ENCODE measurements around the gene PCSK4. TPM values are rescaled to one million over a fixed set of nuclear protein-coding genes. Genes with fewer than 3 reads are reported as not detected.
"Not testable (repeated sequence)": the region's sequence is repeated elsewhere in the genome, so short reads cannot be mapped to it uniquely, and the experiment has no call there.

The PCSK4 gene
- polyA plus RNA-seq, 4 donors = 2.1 to 9.8 (median 5.2) TPM

DNA sequence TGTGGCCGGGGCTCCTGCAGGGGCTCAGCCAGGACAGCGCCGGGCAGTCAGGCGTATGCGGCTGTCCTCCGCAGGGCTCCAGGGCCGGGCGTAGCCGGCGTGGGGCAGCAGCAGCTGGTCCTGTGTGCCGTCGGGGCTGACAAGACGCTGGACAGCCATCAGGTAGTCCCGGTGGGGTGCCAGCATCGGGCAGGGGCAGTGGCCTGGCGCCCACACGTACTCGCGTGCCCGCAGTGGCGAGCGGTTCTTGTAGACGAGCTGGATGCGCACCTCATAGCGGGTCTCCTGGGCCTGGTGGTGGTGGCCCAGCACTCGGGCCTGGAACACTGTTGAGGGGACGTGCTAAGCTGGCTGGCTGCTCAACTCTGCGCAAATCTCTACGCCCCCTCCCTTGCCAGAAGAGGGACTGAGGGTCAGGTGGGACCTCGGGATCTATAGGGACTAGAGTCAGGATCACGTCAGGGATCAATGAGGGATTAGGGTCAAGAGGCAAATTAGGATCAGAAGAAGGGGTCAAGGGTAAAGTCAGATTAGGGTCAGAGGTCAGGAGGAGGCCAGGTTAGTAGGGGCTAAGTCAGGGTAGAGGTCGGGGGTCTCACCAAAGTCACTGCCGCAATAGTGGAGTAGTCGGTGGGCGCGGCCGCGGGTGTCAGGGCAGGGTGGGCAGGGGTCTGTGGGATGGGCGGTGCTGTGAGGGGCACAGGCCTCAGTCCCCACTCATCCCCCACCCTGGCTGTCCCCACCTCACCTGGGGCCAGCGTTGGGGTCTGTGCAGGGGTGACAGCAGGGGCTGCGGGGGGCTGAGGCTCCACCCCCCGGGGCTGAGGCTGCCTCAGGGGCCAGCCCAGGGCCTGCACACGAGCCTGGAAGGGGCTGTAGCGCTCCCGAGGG is 16.1 kb upstream of the PCSK4 start:
- no peak for DNase-seq (ENCODE audit: low read depth in 4 of 4, low spot score in 3 of 4)

DNA sequence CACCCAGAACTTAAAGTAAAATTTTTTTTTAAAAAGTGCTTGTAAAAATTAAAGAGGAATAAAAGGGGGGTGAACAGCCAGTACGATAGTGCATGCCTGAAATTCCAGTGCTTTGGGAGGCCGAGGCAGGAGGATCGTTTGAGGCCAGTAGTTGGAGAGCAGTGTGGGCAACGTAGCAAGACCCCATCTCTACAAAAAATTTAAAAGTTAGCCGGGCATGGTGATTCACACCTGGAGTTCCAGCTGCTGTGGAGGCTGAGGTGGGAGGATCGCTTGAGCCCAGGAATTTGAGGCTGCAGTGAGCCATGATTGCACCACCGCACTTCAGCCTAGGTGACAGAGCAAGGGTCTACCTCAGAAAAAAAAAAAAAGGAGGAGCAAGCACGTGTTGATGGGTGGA is 14.9 kb upstream of the PCSK4 start:
- no peak for DNase-seq (ENCODE audit: low read depth in 4 of 4, low spot score in 3 of 4)

DNA sequence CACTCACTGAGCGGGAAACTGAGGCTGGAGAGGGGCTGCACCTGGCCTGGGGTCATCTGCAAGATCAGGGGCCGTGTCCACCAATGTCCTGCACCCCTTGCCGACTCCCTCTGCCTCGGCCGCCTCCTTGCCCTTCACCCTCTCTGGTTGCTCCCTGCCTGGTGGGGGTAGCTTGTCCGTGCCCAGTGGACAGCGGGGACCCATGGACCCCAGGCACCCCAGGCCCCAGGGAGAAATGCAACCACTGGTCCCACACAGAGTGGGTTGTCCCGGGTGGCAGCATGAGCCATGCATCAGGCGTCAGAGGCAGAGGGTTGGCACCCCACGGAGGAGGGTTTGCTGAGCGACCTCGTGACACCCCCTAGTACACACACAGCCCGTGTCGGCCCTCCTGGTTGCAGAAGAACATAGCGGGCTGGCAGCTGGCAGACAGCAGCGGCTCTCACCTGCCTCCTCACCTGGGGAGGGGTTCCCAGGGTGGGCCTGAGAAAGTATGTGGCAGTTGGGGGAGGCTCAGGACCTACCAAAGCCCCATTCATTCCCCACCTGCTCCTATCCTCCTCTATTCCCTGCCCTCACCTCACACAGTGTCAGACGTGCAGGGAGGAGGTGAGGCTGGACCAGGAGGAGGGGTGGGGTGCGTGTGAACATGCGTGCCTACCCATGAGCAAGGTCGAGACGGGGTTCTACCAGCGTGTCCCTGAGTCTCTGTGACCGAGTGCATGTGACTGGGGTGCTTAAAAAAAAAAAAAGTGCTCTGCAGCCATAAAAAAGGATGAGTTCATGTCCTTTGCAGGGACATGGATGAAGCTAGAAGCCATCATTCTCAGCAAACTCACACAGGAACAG is 14.0 kb upstream of the PCSK4 start:
- DNase-seq (ENCODE audit: low read depth in 4 of 4, low spot score in 3 of 4) = no peak

DNA sequence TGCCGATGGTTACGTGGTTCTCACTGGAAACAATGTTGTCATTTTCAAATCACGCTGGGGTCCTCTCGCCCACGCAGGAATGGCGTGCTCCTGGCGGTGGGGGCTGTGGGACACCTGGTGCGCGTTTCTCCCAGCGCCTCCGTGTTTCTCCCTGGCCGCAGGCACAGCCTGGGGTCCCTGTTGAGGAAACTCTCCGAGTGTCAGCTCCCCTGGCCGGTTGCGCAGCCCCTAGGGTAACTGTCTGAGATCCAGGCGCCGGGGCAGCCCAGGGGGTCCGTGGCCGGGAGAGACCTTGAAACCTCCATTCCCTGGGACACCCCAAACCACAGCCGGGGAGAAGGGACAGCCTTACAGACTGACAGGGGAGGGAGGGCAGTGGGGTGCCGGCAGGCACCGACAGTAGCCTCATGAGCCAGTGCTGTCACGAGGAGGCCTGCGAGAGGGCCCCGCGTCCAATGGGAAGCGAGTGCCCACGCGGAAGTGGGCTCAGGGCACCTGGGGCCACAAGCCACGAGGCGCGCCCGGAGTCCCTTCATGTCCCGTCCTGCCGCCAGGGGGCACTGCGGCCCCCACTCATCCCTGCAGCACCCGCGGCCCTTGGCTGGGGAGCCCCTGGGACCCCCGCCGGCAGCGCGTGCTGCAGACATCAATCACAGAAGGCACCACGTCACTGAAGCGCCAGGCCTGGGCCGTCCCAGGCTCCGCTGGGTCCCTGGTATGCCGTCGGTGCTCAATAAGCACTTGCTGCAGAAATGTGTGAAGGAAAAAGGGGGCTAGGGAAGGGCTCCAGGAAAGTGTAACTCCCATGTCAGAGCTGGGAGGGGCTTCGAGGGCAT is 13.2 kb upstream of the PCSK4 start:
- DNase-seq (ENCODE audit: low read depth in 4 of 4, low spot score in 3 of 4) = no peak

DNA sequence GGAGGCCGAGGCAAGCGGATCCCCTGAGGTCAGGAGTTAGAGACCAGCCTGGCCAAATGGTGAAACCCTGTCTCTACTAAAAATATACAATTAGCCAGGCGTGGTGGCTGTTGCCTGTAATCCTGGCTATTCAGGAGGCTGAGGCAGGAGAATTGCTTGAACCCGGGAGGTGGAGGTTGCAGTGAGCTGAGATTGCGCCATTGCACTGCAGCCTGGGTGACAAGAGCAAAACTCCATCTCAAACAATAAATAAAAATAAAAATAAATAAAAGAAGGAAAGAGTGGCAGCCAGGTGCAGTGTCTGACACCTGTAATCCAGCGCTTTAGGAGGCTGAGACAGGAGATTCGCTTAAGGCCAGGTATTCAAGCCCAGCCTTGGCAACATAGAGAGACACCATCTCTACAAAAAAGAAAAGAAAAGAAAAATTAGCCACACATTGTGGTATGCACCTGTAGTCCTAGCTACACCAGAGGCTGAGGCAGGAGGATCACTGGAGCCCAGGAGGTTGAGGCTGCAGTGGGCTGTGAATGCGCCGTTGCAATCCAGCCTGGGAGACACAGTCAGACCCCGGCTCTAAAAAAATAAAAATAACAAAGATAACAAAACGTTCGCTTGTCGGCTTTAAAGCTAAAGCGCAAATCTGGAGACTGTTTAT is 12.4 kb upstream of the PCSK4 start:
- DNase-seq (ENCODE audit: low read depth in 4 of 4, low spot score in 3 of 4) = no peak

DNA sequence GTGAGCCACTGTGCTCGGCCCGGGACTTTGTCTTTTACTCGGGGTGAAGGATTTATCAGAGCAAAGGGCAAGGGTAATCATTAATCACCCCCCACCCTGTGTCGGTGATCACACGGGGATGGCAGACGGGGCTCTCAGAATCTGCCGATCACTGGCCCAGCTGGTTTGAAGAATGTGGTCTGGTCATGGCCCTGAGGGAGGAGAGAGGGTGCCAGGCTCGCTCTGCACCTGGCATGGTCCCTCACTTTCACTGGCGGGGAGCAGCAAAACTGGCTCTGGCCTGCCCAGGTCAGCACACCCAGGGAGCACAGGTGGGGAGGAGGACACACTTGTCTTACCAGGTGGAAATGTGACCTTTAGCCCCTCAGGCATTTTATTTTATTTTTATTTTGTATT is 11.0 kb upstream of the PCSK4 start:
- DNase-seq (ENCODE audit: low read depth in 4 of 4, low spot score in 3 of 4) = no peak

DNA sequence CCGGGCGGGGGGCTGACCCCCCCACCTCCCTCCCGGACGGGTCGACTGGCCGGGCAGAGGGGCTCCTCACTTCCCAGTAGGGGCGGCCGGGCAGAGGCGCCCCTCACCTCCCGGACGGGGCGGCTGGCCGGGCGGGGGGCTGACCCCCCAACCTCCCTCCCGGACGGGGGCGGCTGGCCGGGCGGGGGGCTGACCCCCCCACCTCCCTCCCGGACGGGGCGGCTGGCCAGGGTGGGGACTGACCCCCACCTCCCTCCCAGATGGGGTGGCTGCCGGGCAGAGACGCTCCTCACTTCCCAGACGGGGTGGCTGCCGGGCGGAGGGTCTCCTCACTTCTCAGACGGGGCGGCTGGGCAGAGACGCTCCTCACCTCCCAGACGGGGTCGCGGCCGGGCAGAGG is 9.1 kb upstream of the PCSK4 start:
- not testable (repeated sequence) for DNase-seq (ENCODE audit: low read depth in 4 of 4, low spot score in 3 of 4)

DNA sequence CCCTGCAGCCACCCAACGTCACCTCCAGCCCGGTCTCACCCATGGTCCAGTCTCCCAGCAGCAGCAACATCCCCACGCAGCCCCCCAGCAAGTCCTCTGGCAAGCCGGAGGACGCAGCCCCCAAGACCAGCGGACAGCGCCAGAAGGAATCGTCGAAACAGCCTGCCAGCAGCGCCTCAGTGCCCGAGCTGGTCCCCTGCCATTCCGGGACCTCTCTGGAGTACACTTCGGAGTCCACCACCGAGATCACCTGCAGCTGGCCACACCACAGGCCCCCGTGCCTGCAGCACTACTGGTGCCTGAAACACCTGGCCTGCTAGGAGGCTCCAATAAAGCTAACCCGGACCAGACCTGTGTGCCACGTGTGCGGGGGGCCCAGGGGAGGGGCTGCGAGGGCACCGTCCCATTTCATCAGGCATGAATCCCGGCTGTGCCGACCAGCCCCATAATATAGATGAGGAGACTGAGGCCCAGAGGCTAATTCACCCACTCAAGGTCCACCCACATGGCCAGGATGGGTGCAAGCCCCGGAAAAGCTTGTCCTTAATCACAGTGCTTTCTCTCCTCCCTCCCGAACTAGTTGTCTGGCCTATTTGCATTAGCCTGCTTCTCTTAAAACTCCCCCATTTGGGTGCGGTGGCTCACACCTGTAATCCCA is 7.6 kb upstream of the PCSK4 start:
- no peak for DNase-seq (ENCODE audit: low read depth in 4 of 4, low spot score in 3 of 4)

DNA sequence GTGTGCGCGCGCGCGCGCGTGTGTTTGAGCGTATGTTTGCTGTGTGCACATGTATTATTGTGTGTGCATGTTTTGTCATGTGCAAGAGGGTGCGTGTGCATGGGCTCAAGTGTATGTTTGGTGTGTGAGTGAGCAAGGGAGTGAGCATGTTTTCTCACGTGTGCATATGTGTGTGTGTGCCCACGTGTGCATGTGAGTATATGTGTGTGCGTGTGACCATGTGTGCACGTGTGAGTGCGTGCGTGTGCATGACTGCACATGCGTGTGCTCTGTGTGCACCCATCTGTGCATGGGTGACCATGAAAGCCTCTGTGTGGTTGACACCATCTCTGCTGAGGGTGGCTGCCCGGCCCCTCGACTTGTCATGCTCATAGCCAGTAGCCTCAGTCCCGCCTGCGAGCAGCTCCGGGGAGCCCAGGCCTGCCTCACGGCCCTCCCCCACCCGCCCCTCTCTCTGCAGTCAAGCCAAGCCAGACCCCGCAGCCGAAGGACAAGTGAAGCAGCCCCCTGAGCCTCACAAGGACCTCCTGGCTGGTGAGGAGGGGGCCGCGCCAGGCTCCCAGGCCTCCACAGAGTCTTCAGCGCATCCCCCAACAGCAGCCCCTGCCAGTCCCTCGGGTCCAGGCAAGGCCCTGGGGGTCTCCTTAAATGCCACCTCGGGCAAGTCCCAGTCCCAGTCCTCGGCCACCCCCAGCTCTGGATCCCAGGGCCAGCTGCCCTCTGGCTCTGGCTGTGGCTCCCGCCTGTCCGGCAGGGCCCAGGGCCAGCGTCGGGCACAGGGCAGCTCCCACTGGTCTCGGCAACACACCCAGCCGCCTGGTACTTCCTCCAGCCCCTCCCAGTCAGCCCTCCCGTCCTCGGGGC is 6.8 kb upstream of the PCSK4 start:
- no peak for DNase-seq (ENCODE audit: low read depth in 4 of 4, low spot score in 3 of 4)

DNA sequence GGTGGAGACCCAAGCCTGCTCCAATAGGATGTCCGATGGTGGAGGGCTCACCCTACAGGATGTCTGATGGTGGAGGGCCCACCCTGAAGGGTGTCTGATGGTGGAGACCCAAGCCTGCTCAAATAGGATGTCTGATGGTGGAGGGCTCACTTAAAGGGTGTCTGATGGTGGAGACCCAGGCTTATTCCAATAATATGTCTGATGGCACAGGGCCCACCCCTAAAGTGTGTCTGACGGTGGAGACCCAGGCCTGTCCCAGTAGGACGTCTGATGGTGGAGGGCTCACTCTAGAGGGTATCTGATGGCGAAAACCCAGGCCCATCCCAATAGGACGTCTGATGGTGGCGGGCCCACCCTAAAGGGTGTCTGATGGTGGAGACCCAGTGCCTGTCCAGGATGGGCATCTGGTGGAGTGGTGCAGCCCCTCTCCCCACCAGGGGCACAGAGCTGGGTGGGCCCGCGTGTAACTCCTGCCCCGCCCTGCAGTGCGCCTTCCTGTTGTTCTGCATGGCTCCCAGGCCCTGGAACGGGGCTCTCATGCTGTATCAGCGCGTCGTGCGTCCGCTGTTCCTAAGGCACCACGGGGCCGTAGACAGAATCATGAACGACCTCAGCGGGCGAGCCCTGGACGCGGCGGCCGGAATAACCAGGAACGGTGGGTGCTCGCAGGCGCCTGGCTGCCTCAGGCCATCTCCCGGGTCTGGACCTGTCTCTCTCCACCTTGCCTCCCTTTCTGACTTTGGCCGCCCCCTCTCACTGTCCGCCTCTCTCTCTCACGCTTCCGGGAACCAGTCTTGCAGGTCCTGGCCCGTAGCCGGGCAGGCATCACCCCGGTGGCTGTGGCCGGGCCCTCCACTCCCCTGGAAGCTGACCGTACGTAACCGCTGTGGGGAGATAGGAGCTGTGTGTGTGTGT is 5.9 kb upstream of the PCSK4 start:
- DNase-seq (ENCODE audit: low read depth in 4 of 4, low spot score in 3 of 4) = no peak

DNA sequence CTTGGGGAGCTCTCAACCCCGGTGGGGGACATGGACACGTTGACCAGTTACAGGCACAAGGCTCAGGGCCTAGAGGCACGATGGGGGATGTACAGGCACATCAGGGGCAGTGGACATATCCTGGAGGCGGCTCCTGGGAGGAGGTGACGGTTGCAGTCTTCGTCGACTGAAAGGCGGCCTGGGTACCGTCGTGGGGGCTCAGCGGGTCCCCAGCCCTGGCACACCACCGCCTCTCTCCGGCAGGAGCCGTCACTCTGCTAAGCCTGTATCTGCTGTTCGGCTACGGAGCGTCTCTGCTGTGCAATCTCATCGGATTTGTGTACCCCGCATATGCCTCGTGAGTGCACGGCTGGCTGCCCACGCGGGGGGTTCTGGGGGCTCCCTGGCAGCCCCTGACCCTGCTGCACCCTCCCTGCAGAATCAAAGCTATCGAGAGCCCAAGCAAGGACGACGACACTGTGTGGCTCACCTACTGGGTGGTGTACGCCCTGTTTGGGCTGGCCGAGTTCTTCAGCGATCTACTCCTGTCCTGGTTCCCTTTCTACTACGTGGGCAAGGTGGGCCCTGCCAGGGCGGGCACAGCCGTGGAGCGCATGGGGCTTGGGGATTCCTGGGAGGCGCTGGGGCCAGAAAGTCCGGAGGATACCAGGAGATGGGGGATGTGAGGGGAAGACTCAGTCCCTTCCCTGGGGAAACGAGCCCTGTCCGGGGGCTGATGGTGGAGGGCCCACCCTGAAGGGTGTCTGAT is 5.1 kb upstream of the PCSK4 start:
- DNase-seq (ENCODE audit: low read depth in 4 of 4, low spot score in 3 of 4) = no peak

DNA sequence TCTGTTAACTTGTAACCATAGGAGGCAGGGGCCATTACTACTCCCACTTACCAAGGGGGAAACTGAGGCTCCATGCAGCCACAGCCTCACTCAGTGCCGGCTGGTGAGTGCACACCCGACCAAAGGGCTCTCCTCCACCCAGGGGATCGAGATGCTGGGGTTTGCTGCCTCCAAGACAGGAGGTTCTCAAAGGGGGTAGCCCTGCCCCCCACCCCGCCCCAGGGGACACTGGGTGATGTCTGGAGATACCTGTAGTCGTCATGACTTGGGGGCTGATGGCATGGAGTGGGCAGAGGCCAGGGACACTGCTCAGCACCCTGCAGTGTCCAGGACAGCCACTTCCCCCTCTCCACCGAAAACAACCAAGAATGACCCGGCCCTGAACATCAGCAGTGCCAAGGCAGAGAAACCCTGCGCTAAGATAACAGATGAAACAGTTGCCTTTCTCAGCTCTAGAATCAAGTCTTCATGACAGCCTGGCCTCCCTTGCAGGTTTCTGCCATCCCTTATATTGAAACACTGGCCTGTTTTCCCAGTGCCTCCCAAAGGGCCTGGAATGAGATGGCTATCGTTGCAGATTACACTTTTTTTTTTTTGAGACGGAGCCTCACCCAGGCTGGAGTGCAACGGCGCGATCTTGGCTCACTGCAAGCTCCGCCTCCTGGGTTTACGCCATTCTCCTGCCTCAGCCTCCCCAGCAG is 4.1 kb upstream of the PCSK4 start:
- no peak for DNase-seq (ENCODE audit: low read depth in 4 of 4, low spot score in 3 of 4)

DNA sequence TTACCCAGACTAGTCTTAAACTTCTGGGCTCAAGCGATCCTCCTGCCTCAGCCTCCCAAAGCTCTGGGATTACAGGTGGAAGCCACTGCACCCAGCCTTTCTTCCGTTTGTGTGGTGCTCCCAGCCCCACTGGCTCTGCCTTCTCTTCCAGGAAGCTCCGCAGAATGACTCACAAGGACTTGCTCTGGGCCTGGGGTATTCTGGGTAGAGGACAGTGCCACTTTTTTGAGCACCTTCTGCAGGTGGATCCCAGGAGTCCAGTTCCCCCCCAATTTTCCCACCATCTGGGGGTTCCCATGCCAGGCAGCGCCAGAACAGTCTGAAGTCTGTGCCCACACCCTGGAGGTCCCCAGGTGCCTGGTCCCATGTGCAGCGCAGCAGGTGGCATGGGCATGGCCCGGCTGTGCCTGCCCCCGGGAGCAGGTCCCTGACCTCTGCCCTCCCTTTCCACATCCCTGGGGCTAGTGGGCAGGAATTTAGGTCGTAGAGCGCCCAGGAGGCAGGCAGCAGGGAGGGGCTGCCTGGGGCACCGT is 2.4 kb upstream of the PCSK4 start:
- DNase-seq (ENCODE audit: low read depth in 4 of 4, low spot score in 3 of 4) = no peak

DNA sequence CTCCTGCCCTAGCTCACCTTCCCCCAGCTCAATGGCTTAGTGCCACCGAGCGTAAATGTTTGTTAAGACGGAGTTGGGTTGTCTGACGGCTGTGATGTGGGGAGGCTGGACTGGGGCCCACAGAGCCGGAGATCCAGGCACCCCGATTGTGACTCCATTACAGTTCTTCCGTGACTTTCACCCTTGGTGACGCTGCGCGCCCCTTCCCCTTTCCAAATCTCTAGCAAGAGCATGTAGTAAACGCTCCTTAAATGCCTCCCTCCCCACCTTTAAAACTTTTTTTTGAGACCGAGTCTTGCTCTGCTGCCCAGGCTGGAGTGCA is 1.7 kb upstream of the PCSK4 start:
- DNase-seq (ENCODE audit: low read depth in 4 of 4, low spot score in 3 of 4) = no peak

DNA sequence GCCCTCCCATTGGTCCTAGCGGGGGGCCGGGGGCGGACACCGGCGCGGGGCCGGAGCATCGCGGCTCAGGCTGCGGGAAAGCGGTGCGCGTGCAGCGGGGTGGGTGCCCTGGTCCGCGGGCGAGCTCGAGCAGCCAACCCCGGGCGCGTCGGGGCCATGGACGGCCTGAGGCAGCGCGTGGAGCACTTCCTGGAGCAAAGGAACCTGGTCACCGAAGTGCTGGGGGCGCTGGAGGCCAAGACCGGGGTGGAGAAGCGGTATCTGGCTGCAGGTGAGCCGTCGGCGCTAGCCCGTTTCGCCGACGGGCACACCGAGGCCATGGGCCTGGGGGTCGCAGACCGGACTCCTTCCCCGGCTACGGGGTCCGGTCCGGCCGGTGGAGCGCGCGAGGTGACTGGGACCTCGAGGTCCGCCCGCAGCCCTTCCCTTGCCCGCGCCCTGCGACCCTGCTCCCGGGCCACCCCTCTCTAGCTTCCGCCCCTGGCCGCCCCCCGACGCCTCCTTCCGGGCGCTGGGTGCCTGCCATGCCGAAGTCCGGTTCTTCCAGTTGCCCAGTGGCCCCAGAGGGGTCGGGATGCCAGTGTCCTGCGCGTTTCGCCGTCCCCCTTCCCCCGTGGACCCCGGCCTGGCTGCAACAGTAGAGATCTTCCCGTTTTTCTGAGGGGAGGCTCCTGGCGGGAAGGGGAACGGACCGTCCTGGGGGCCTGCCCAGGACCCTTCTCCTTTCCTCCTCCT is 1.1 kb upstream of the PCSK4 start, which contains the start of gene REEP6:
Gene REEP6 (plus strand): TSS at position 68 of the 735 bp plus-strand sequence. CDS start 89 bp downstream, at position 157.
- DNase-seq (ENCODE audit: low read depth in 4 of 4, low spot score in 3 of 4) = no peak

Measured in left renal pelvis (tissue), 4 donors.